GM21447 (cell line): ENCODE results near the gene POLE.
"Not testable (repeated sequence)": the region's sequence is repeated elsewhere in the genome, so short reads cannot be mapped to it uniquely, and the experiment has no call there.

Experiments
- ATAC-seq: cut with Tn5 transposase; IDR thresholded peaks from one replicate; pipeline ENCODE4 v1.9.1; 2021; ENCODE audit not compliant: unreplicated experiment

The POLE gene

DNA sequence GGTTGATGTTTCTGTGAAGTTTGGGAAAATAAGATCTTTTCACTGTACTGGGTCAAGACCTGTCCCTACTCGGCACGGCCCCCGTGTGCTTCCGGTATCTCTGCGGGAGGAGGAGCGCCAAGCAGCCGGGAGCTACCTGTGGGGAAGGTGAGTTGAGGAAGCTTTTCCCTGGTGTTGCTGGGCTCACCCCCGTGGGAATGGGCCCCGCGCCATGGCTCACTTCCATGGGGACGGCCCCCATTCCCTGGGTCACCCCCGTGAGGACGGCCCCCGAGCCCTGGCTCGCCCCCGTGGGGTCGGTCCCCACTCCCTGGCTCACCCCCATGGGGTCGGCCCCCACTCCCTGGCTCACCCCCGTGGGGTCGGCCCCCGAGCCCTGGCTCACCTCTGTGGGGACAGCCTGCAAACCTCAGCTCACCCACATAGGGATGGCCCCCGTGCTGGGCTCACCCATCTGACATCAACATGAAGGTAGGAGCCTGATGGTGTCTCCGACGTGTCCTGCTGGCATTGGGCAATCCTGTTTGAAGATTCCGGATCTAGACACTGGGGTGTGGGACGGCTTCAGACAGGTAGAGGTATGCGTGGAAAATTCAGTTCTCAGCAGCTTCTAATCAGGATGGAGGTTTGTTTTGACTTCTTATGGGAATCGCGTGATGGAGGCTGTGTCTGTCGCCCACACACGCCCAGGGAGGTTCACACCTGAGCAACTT, 85.8 kb downstream of the POLE start:
- no peak for ATAC-seq

DNA sequence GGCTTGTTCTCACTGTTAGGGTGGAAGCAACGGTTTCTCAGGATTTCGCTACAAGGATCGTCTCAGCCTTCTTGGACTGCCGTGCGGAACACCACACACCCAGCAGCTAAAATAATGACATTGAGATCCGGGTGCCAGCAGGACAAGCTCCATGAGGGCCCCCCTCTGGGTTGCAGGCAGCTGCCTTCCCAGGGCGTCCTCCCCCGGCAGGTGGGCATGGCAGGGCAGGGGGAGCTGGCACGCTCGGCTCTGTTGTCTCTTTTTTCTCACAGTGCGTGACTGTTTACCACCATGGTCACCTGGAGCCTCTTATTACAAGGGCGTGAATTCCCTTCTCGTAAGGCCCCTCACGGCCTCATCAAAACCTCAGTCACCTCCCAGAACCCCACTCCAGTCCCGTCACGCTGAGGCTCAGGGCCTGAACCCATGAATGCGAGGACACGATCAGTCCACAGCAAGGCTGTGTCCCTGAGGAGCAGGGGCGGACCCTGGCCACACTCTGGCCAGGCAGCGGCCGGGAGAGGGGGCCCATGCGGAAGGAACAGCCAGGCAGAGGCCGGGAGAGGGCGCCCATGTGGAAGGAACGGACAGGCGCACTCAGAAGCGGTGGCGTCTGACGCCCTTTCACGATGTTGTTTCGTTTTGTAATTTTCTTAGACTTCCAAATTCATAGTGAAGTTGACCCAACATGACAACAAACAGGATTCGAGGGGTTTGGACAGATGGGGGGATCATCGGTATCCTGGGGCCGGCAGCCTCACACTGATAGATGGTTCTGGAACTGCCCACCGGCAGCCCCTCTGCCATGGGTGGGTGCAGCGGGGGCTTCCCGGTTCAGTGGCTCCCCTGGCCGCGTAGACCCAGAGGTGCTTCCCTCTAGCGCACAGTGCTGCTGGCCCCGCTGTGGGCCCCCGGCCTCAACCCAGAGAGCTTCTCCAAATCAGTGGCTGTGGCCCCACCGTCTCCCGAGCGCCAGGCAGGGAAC, 86.8 kb downstream of the POLE start:
- ATAC-seq = no peak

DNA sequence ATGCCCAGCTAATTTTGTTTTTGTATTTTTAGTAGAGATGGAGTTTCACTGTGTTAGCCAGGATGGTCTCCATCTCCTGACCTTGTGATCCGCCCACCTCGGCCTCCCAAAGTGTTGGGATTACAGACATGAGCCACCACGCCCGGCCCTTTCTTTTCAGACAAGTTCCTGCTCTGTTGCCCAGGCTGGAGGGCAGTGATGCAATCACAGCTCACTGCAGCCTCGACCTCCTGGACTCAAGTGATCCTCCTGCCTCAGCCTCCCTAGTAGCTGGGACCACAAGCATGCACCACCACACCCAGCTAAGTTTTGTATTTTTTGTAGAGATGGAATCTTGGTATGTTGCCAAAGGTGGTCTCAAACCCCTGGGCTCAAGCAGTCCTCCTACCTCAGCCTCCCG, 87.6 kb downstream of the POLE start:
- ATAC-seq = not testable (repeated sequence)

DNA sequence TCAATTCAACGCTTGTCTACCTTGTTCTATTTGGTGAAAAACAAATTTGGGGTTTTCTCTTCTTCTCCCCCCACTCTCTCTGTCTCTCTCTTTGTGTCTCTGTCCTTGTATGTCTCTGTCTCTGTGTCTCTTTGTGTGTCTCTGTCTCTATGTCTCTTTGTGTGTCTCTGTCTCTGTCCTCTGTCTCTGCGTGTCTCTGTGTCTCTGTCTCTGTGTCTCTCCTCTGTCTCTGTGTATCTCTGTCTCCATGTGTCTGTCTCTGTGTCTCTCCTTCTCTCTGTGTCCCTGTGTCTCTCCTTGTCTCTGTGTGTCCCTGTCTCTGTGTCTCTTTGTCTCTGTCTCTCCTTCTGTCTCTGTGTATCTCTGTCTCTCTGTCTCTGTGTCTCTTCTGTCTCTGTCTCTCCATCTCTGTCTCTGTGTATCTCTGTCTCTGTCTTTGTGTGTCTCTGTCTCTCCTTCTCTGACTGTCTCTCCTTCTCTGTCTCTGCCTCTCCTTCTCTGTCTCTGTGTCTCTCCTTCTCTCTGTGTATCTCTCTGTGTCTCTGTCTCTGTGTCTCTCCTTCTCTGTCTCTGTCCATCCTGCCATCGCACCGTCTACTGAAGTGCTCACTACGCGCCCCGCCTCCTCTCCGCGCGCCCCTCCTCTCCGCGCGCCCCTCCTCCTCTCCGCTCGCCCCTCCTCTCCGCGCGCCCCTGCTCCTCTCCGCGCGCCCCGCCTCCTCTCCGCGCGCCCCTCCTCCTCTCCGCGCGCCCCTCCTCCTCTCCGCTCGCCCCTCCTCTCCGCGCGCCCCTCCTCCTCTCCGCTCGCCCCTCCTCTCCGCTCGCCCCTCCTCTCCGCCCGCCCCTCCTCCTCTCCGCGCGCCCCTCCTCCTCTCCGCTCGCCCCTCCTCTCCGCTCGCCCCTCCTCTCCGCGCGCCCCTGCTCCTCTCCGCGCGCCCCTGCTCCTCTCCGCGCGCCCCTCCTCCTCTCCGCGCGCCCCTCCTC, 89.5 kb downstream of the POLE start:
- no peak for ATAC-seq

DNA sequence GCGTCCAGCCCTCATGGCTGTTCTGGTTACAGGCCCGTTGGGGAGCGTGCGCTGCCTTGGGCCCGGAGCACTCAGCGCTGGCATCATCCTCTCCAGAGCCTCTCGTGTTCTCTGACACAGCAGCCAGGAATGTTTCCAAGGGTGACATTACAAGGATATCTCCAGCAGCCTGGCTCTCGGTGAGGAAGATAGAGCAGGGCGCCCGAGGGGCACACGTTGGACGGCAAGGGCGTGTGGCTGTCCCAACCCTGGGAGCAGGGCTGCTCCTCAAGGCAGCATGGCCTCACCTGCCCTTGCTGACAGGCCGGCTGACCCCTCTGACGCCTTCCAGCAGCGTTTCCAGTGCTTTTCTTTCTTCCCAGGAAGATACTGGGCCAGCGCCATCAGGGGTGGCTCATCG, 91.1 kb downstream of the POLE start:
- no peak for ATAC-seq

DNA sequence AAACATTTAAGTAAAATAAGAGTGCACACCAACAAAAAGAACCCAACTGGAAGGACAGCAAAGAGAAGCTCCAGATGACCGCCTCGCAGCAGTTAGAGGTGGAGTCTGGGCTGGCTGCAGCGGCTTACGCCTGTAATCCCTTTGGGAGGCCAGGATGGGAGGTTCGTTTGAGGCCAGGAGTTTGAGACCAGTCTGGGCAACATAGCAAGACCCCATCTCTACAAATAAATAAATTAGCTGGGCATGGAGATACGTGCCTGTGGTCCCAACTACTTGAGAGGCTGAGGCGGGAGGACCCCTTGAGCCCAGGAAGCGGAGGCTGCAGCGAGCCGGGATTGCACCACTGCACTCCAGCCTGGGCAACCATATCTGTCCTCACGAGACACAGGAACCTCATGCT, 92.0 kb downstream of the POLE start:
- no peak for ATAC-seq

DNA sequence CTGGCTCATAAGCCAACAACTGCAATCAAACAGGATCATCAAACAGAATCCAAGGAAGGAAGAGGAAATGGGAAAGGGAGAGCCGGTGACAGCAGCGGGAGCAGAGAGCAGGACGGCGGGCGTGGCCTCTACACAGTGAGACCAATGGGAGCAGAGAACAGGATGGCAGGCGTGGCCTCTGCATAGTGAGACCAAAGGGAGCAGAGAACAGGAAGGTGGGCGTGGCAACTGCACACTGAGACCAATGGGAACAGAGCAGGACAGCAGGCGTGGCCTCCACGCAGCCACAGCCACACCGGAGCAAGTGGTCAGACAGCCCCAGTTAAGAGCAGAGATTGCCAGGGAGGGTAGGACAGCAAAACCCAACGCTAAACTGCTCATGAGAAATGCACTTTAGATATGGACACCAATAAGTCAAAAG, 93.2 kb downstream of the POLE start:
- no peak for ATAC-seq

DNA sequence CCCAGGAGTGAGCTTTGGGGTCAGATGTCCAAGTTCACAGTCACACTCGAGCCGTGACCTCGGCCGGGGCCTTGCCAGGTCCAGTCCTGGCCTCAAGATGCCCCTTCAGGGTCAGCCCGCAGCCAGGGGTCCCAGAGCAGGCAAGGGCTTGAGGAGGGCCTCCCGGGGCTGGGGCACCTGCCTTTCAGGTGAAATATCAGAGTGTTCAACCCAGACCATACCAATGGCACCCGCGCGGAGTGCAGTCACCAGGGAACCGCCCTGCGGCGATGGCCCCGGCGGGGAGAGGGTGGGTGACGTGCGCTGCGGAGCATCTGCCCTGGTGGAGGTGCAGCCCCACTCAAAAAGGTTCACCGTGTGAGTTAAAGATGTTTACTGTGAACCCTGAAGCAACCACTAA, 93.6 kb downstream of the POLE start:
- no peak for ATAC-seq

DNA sequence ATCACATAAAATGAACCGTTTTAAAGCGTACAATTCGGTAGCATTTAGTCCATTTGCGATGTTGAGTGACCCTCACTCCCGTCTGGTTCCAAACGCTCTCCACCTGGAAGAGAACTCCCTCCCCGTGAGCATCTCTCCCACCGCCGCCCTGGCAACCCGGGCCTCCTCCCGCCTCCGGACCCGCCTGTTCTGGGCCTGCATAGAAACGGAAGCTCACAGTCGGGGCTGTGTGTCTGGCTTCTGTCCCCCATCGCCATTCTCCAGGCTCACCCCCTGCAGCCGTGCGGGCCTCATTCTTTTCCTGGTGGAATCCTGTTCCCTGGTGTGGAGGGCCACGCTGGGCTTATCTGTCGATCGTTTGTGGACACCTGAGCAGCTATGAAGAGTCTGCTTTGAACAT, 94.1 kb downstream of the POLE start:
- ATAC-seq = no peak

DNA sequence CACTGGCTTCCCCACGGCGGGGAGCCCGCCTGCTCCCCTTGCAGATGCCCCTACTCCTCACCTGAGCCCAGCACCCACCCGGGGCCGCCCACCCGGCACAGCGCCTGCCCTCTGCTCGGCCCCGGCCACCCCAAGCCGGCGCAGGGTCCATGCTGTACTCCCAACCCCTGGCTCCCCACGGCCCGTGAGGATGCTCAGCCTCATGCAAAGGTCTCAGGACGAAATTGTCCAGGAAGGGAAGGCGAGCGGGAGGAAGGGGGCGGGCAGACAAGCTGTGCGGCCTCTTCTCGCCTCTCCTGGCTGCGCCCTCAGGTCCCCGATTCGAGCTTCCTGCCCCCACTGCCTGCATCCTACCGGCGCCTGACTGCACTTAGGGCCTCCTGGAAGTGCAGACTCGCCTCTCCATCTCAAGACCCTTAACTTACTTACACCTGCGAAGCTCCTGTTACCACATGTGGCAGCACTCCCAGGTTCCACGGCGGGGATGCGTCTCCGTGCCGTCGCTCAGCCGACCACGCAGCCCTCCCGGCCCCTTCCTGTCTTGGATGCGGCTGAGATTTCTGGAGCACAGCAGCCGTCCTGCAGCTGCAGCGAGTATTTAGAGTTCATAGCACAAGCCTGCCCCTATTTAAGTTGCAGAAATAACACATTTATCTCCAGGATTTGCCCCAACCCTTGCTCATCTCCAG, 94.7 kb downstream of the POLE start:
- no peak for ATAC-seq

DNA sequence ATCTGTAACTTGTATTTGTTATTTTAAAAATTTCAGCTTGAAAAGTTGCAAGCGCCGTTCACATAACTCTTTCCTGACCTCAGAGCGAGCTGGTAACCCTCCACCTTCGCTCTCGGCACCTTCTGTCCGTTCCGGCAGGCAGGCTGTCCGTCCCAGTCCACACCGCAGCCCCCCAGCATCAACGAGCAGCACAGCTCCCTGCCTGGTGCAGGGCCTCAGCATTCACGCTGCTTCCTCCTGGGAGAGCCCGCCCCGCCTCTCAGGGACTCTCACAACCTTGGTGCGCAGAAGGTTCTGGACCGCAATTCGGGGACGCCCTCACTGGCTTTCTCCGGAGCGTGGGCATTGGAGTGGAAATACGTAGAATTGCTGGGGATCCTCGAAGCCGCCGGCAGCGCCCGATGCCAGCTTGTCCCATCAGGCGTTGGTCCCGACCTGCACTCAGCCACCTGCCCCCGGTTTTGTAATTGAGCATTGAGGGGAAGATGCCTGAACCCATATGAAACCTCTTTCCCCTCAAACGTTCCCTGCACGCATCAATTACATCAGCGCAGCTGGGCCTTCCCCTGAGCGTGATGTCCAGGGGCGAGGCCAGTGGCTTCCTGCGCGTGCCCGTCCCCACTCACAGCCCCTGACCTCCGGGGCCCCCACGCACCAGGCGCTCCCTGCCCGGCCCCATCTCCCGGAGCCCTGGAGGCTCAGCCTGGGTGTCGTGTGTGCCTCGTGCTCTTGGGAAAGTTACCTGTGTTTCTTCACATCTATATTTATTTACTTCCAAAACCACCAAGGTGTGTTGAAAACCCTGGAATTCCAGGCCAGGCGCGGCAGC, 95.8 kb downstream of the POLE start:
- no peak for ATAC-seq

DNA sequence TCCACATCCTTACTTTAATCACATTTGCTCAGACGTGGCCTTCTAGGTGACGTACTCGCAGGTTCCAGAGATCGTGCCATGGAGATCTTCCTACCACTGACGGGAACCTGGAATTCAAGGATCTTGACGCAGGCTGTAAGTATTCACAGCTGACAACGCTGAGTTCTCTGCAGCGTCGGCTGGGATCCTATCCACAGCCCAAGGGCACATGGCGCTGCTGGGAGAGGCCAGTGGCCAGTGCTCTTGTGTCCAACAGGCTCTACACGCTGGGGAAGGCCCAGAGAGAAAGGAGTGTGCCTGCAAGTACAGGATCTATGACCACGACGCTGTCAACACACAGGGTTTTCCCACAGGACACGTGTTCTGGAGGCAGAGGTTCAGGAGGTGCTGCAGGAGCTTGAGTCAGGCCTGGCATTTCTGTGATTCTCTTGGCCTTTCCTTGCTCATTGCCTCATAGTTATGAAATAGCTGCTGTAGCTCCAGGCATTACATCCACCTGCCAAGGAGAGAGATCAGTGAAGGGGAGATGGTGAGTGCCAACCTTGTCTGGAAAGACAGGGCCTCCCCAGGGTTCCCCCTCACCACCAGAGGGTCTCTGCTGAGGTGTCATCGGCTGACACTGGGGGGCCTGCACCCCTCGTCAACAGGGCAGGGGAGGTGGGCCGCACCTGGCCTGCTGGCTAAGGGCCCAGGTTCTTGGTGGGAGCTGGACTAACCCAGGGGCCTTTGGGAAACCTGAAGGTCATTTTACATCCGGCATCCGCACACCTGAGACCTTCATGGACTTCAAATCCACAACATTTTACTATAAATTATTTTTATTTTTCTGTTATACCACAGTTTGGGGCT, 98.1 kb downstream of the POLE start:
- ATAC-seq = no peak

DNA sequence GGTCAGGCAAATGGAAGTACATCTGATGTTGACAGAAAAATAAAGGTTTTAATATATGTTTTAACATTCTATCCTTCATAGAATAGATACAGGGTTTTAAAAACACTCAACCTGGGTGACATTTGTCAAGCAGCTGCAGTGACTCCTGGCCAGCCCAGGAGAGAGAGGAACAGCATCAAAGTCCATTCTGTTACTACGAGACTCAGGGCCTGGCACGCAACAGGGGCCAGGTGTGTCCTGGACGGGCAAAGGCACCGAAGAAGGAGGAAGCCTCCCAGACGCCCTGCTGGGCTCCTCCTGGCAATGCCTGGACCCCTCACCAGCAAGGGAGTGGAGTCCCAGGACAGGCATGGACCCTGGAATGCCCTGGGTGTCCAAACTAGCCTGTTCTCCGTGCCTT, 98.8 kb downstream of the POLE start:
- ATAC-seq = no peak

DNA sequence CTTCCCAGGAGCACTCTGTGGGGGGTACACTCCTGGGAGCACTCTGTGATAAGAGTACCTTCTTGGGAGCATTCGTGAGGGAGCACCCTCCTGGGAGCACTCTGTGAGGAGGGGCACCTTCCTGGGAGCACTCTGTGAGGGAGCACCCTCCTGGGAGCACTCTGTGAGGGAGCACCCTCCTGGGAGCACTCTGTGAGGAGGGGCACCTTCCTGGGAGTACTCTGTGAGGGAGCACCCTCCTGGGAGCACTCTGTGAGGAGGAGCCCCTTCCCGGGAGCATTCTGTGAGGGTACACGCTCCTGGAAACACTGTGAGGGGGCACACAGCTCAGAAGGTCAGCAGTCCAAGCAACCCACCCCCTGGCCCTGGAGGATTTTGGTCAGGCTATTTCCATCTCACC, 99.4 kb downstream of the POLE start:
- no peak for ATAC-seq

DNA sequence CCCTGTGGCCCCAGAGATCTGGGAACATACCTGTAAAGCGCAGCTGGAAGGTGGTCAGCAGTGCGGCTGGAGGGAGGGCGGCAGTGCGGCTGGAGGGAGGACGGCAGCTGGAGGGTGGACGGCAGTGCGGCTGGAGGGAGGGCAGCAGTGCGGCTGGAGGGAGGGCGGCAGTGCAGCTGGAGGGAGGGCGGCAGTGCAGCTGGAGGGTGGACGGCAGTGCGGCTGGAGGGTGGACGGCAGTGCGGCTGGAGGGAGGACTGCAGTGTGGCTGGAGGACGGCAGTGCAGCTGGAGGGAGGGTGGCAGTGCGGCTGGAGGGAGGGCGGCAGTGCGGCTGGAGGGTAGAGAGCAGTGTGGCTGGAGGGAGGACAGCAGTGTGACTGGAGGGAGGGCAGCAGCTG, 100.2 kb downstream of the POLE start:
- ATAC-seq = no peak

DNA sequence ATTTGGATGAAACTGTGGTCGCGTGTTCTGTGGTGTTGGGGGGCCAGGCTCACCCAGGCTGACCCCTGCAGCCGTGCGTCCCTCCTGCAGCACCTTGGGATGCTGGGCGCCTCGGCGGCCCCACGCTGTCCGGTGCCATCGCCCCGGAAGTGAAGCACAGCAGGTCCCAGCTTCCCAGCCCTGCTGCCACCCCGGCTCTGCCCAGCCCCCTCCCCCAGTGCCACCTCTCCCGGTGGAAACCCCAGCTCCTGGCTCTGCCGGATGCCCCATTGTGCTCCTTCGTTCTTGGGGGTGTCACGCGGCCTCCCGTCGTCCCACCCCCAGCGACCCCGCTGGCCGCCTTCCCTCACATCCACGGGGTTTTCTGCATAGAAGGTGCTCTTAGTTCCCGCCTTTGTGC, 102.0 kb downstream of the POLE start:
- no peak for ATAC-seq

DNA sequence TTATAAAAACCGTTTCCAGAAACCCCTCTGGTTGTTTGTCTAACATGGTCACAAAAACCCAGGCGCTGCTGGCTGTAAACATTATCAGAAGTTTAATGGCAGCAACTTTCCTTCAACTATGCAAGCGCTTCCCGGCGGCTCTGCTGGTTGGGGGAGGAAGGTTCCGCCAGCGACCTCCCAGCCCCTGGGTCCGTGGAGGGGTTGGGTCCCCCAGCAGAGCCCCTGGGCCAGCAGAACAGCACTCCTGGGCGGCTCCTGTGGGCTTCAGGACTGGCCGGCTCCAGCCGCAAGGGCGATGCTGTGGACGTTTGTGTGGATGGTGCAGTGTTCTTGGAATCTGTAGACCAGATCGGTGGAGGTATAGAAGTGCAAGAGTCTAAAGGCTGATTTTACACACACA, 102.7 kb downstream of the POLE start:
- ATAC-seq = no peak

DNA sequence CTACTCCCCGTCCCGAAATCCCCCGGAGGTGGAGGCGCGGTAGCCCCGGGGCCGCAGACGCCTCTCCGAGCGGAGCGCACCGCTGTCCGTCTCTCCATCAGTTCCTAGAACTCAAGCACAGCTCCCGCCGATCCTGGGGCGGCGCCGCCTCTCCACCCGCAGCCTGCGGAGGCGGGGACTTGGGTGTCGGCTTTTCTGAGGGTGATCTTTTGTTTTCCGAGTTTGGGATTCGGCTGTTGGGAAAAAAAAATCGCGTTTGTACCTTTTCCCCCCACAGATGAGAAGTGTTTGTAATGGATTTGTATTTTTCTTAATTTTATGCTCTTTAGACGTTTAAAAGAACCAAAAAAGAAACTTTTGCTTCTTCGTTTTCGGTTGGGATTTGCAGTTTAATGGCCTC, 103.4 kb downstream of the POLE start:
- ATAC-seq = no peak

DNA sequence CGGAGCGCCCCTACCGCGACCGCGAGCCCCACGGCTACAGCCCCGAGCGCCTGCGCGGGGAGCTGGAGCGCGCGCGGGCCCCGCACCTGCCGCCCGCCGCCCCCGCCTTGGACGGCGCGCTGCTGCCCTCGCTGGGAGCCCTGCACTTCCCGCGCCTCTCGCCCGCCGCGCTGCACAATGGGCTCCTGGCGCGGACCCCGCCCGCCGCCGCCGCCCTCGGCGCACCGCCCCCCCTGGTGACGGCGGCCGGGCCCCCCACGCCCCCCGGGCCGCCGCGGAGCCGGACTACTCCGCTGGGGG, 103.8 kb downstream of the POLE start:
- no peak for ATAC-seq
